Activated CD4-positive, alpha-beta T cell treated with anti-CD3 and anti-CD28 coated beads for 1 hour (primary cell): ENCODE data around the gene HS6ST3.
"Not testable (repeated sequence)": the region's sequence is repeated elsewhere in the genome, so short reads cannot be mapped to it uniquely, and the experiment has no call there.

ENCODE experiments used
- DNase-seq: peaks from one replicate; pipeline ENCODE4 v3.0.0-alpha.2; 2020

The HS6ST3 gene

GRCh38 chr13:96093296-96094006, 3.5 kb downstream of the HS6ST3 start:
- DNase-seq = no peak

GRCh38 chr13:96100457-96101220, 10.7 kb downstream of the HS6ST3 start:
- no peak for DNase-seq

GRCh38 chr13:96104516-96104915, 14.6 kb downstream of the HS6ST3 start:
- no peak for DNase-seq

DNA sequence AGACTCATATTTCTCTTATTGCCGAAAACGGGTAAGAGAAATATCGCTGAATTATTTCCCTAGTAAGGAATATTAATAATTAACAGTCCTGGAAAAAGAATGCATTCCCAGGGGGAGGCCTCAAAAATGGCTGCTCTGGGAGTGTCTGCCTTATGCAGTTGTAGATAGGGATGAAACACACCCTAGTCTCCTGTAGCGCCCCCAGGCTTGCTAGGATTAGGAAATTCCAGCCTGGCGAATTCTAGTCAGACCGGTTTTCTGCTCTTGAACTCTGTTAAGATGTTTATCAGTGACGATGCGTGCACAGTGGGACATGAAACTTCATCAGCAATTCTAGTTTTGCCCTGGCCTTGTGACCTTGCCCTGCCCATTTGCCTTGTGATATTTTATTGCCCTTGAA, 18.2 kb downstream of the HS6ST3 start:
- DNase-seq = not testable (repeated sequence)

GRCh38 chr13:96109125-96109524, 19.2 kb downstream of the HS6ST3 start:
- no peak for DNase-seq

DNA sequence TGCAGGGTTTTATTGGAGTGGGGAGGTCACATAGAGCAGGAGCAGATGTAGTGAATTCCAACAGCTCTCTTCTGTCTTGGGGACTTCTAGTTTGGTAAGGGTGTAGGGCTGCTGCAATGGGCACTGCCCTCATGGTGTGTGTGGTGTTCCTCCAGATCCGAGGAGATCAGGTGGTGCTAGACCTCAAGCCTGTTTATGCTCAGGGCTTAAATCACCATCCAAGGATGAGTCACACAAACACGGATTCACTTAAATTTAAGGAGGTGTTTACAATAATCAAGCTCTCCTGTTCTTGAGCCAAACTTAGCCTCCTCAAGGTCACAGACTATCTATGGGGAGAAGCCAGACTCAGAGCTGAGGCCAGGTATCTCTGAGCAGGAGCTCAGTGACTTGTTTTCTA, 23.0 kb downstream of the HS6ST3 start:
- no peak for DNase-seq

DNA sequence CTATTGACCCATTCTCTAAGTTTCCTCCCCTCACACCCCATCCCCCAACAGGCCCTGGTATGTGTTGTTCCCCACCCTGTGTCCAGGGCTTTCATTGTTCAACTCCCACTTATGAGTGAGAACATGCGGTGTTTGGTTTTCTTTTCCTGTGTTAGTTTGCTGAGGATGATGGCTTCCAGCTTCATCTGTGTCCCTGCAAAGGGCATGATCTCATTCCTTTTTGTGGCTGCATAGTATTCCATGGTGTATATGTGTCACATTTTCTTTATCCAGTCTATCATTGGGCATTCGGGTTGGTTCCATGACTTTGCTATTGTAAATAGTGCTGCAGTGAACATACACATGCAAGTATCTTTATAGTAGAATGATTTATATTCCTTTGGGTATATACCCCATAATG, 25.5 kb downstream of the HS6ST3 start:
- DNase-seq = not testable (repeated sequence)

- no peak for DNase-seq
Observed at GRCh38 chr13:96119921-96120320, 30.0 kb downstream of the HS6ST3 start.

DNA sequence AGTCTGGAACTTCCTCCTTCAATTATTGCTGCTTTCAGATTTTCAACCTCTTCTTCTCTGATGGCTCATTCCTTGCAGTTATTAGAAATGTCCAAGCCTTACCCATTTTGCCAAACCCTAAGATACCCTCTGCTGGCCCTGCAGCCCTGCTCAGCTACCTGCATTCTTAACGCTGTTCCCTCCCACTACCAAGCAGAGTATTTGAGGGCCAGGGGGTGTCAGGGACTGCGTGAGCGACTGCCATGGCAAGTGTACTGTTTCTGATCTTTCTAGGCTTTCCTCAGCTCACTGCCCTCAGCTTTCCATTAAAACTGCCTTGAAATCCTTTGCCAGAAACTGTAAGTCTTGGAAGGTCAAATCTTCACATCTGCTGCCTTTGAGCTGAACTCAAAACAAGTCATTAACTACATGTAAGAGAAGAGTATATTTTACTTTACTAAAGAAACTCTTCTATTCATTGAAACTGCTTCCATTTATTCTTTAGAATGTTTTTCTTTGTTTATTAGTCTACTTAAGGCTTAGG, 41.0 kb downstream of the HS6ST3 start:
- no peak for DNase-seq

GRCh38 chr13:96141032-96141431, 51.1 kb downstream of the HS6ST3 start:
- DNase-seq = no peak

DNA sequence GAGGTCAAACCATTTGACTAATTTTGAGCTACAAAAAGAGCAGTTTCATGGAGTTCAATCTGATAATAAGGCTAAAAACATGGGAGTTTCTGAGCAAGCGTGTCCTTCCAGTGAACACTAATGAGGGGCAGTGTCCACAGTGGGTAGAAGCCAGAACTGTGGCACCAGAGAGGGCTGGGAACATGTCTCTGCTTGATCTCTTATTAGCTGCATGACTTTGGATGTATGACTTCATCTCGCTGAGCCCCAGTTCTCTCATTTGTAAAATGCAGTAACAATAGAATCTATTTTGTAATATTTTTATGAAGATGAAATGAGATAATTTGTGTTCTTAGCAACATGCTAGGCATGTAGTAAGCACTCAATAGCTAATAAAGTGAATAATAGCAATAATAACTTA, 69.8 kb downstream of the HS6ST3 start:
- DNase-seq = no peak

DNA sequence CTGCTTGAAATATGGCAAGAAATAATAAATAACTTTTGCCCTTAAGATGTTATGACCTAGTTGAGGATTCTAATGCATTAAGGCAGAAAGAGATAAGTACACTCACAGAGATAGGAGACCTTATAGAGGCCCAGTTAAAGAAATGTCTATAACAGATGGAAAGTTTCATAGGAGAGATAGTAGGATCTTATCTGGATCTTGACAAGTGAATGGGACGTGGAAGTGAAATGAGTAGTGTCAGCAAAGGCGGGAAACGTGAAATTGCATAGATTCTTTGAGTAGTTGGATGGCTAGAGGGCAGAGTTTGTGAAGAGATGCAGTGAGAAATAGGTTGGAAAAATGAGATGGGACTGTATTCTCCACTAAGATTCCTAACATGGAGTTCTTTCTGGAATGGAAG, 71.2 kb downstream of the HS6ST3 start:
- no peak for DNase-seq

GRCh38 chr13:96165840-96166239, 75.9 kb downstream of the HS6ST3 start:
- DNase-seq = no peak

- DNase-seq = no peak
Observed at GRCh38 chr13:96172066-96172465, 82.2 kb downstream of the HS6ST3 start.

DNA sequence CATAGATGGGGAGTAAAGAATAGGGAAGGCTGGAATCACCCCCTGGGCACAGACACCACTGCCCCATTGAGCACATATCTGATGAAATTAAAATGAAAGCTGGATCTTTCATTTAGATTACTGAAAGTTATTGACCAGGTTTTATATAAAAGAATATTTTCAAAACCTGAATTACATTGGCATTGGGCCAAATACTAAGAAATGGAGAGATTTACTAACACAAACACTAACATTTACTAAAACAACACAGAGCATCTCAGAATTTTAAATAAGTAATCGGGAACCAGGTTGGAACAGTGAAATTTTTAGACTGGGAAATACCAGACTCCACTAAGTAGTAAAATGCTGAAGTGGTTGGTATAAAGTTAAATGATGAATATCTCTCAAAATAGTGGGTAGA, 88.9 kb downstream of the HS6ST3 start:
- no peak for DNase-seq

DNA sequence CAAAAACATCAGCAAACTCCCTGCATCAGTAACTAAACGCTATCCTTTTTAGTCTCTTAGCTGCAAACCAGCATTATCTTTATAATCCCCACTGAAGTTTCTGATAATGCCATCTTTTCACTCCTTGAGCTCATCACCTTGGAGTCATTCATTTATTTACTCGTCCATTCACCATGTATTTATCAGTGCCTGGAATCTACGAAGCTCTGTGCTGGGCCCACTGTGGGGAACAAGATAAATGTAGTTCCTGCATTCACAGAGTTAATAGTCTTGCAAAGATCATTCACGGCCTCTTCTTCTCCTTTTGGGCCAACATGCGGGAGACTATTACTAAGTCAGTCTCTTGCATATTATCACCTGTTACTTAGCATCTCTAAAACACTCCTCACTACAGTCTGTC, 89.4 kb downstream of the HS6ST3 start:
- no peak for DNase-seq

- no peak for DNase-seq
Observed at GRCh38 chr13:96181911-96182310, 92.0 kb downstream of the HS6ST3 start.

DNA sequence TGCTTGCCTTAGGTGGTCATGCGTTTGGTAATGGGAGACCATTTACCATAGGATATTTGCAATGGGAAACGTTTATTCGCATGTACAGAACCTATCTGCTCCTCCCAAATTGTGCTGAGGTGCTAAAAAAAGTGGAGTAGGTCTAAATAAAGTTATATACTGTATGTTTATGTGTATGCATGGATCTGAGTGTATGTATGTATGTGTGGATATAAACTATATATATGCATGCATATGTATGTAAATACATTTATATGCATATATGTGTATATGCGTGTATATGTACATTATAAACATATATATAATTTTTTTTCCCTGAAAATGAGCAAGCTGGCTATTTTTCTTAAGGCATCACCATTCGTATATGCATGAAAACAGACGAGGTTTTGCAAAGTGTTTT, 95.9 kb downstream of the HS6ST3 start:
- DNase-seq = no peak

GRCh38 chr13:96191367-96191766, 101.5 kb downstream of the HS6ST3 start:
- no peak for DNase-seq

- no peak for DNase-seq
Observed at GRCh38 chr13:96193728-96194310, 103.9 kb downstream of the HS6ST3 start.

- DNase-seq = no peak
Observed at GRCh38 chr13:96198038-96198437, 108.1 kb downstream of the HS6ST3 start.

GRCh38 chr13:96199315-96199714, 109.4 kb downstream of the HS6ST3 start:
- no peak for DNase-seq

DNA sequence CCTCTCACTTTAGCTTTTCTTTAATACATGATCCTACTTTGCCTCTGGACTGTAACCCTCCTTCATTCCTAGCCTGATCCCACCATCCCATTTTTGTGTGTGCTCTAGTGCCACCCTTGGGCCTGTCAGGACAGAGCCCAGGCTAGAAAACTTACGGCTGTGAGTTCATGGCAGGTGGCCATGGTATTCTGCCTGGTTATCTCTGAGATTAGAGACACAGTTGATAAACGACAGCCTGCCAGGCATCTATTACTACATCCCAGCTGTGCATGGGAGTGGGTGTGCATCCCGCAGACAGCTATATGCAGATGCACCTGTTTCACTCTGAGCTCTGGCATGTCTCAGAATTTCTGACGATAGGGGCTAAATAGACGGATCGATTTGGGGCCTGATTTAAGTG, 110.9 kb downstream of the HS6ST3 start:
- no peak for DNase-seq

DNA sequence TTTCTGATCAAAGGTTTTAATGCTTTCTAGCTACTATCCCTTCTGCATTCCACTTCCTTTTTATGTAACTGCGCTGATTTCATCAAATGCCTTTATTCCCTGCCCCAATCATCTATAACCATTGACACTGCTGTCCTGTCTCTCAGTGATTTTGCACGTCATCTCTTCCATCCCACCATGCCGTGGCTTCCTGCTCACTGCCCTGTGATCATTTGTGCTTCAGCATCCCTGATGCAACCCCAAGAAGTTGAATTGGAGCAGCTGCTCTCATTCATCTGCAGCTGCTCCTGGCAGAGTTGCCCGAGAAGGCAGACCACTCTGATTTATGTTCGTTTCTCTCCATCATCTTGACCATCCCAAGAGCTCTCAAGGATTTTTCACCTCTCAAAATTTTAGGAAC, 112.4 kb downstream of the HS6ST3 start:
- no peak for DNase-seq
